HepG2 (cell line): Measurements from ENCODE around the gene HES3. TPM values are rescaled to one million over a fixed set of nuclear protein-coding genes. Genes with fewer than 3 reads are reported as not detected.

Experiments used
- ATAC-seq: fragments of 200-7000 bp; cut with Tn5 transposase; 3 replicates; pipeline ENCODE4 v1.9.1; 2020; ENCODE audit warnings: mild to moderate bottlenecking, moderate library complexity
- BruUV-seq: library from RNA; stranded (reverse); fragments of 400-500 nt; replicated peaks from 2 replicates; lab custom pipeline; 2021; lab: Mats Ljungman, UMichigan
- CTCF ChIA-PET: fragments of 300-600 bp; formaldehyde crosslinking; extraction: SDS; loops from one replicate; lab custom pipeline; 2021; ENCODE audit warnings: low total read pairs, inconsistent platforms, low intra/inter-chr PET ratio; lab: Yijun Ruan, JAX
- POLR2A ChIA-PET: fragments of 350-600 bp; sonication (Branson Sonifier 250); formaldehyde crosslinking; loops from one replicate; lab custom pipeline; 2020; ENCODE audit warnings: antibody characterized with exemption, inconsistent platforms; lab: Yijun Ruan, JAX
- DNase-seq: peaks from one replicate; pipeline ENCODE4 v3.0.0-alpha.2; 2015; ENCODE audit warnings: low spot score
- FAIRE-seq: peaks from 3 replicates; lab custom pipeline; 2011; peaks lifted over from hg19 to GRCh38; lab: Jason Lieb, UNC
- H2AFZ ChIP-seq: one replicate; pipeline ENCODE4 v1.6.1; 2011; ENCODE audit warnings: low read length, inconsistent platforms
- H3K27ac ChIP-seq: fragments of 300-600 bp; 3 replicates; pipeline ENCODE4 v1.8.0; 2011; ENCODE audit warnings: mixed run types, mild to moderate bottlenecking, mixed read lengths, low read length, inconsistent platforms; ENCODE audit not compliant: insufficient read depth; ENCODE audit errors: extremely low read length
- H3K27me3 ChIP-seq, 2 experiments: fragments of 200-600 bp in 1 of 2; 2 replicates in 1 of 2; 3 replicates in 1 of 2; pipeline versions ENCODE4 v1.6.0 to v1.8.0; 2011; ENCODE audit warnings: low read length in 2 of 2, mild to moderate bottlenecking in 2 of 2, moderate library complexity in 2 of 2, inconsistent platforms in 1 of 2; ENCODE audit not compliant: insufficient read depth in 2 of 2, control insufficient read depth in 1 of 2
- H3K36me3 ChIP-seq, 2 experiments: fragments of 200-600 bp in 1 of 2; replicated peaks in 1 of 2; 2 replicates in 1 of 2; 3 replicates in 1 of 2; pipeline versions ENCODE4 v1.5.1 to v1.8.0; 2011; ENCODE audit warnings: low read length in 2 of 2, inconsistent platforms in 1 of 2; ENCODE audit not compliant: insufficient read depth in 2 of 2, control insufficient read depth in 1 of 2
- H3K4me1 ChIP-seq: 2 replicates; pipeline ENCODE4 v1.5.1; 2012; ENCODE audit warnings: low read length, inconsistent platforms; ENCODE audit not compliant: insufficient read depth
- H3K4me2 ChIP-seq: 2 replicates; pipeline ENCODE4 v1.6.0; 2011; ENCODE audit warnings: low read depth, low read length, inconsistent platforms
- H3K4me3 ChIP-seq, 3 experiments: fragments of 200-600 bp in 1 of 3; sonication (generic), shearing (Covaris generic) in 1 of 3; replicated peaks in 1 of 3; 2 replicates each; pipeline ENCODE4 v1.5.1; 2011 to 2016; ENCODE audit warnings: low read length in 3 of 3, inconsistent platforms in 2 of 3, low read depth in 2 of 3, mild to moderate bottlenecking in 2 of 3, control low read depth in 1 of 3, mixed read lengths in 1 of 3; ENCODE audit not compliant: insufficient read depth in 1 of 3
- H3K79me2 ChIP-seq: one replicate; pipeline ENCODE4 v1.6.1; 2011; ENCODE audit warnings: low read length, inconsistent platforms; ENCODE audit not compliant: insufficient read depth
- H3K9ac ChIP-seq: 2 replicates; pipeline ENCODE4 v1.6.0; 2011; ENCODE audit warnings: mild to moderate bottlenecking, low read depth, low read length, inconsistent platforms; ENCODE audit not compliant: insufficient read depth
- H3K9me3 ChIP-seq: 2 replicates; pipeline ENCODE4 v1.5.1; 2012; ENCODE audit warnings: mild to moderate bottlenecking, low read length
- H4K20me1 ChIP-seq: 2 replicates; pipeline ENCODE4 v1.6.0; 2011; ENCODE audit warnings: inconsistent platforms, mild to moderate bottlenecking, low read length, moderate library complexity; ENCODE audit not compliant: insufficient read depth
- E2F5 ChIP-seq: sonication (generic); formaldehyde crosslinking; conservative IDR thresholded peaks from 2 replicates; pipeline ENCODE4 v1.4.0; 2020; ENCODE audit warnings: missing genetic modification reagents
- GABPB1 ChIP-seq: IDR thresholded peaks from 2 replicates; pipeline ENCODE4 v1.6.1; 2016; ENCODE audit warnings: mild to moderate bottlenecking, missing genetic modification reagents, moderate library complexity, missing compliant biosample characterization
- HES4 ChIP-seq: sonication (generic); formaldehyde crosslinking; IDR thresholded peaks from 2 replicates; pipeline ENCODE4 v1.9.0; 2021; ENCODE audit warnings: mild to moderate bottlenecking, missing genetic modification reagents, borderline replicate concordance
- MAFG ChIP-seq: sonication (generic); formaldehyde crosslinking; IDR thresholded peaks from 2 replicates; pipeline ENCODE4 v1.5.1; 2020; ENCODE audit warnings: mild to moderate bottlenecking, missing genetic modification reagents
- MIXL1 ChIP-seq: IDR thresholded peaks from 2 replicates; pipeline ENCODE4 v1.6.1; 2016
- NBN ChIP-seq: fragments of 450-650 bp; conservative IDR thresholded peaks from 2 replicates; pipeline ENCODE4 v1.6.1; 2017
- RFXAP ChIP-seq: sonication (generic); formaldehyde crosslinking; IDR thresholded peaks from 2 replicates; pipeline ENCODE4 v1.4.0; 2020; ENCODE audit warnings: missing genetic modification reagents, borderline replicate concordance
- TBL1XR1 ChIP-seq: fragments of 150-350 bp; IDR thresholded peaks from 2 replicates; pipeline ENCODE4 v1.6.1; 2014; ENCODE audit warnings: borderline replicate concordance, low read length; ENCODE audit not compliant: partially characterized antibody
- TFDP2 ChIP-seq: sonication (generic); formaldehyde crosslinking; IDR thresholded peaks from 2 replicates; pipeline ENCODE4 v1.4.0; 2020; ENCODE audit warnings: missing genetic modification reagents
- ZMAT5 ChIP-seq: sonication (generic); formaldehyde crosslinking; IDR thresholded peaks from 2 replicates; pipeline ENCODE4 v1.5.0; 2020; ENCODE audit warnings: mild to moderate bottlenecking, low read depth, missing genetic modification reagents, borderline replicate concordance
- ZNF362 ChIP-seq: sonication (generic); formaldehyde crosslinking; IDR thresholded peaks from 2 replicates; pipeline ENCODE4 v1.4.0; 2020; ENCODE audit warnings: missing genetic modification reagents, mild to moderate bottlenecking, borderline replicate concordance
- ZSCAN30 ChIP-seq: sonication (generic); formaldehyde crosslinking; IDR thresholded peaks from 2 replicates; pipeline ENCODE4 v1.5.0; 2020; ENCODE audit warnings: mild to moderate bottlenecking, missing genetic modification reagents
- WGBS: methylation state at CpG from one replicate; pipeline ENCODE4 v1.1.6; 2017; ENCODE audit warnings: low lambda C conversion rate; 5-methylcytosine and 5-hydroxymethylcytosine counted together
- in situ Hi-C: cut with HindIII; loops from 2 replicates; pipeline ENCODE4 v1.10.0; 2017; ENCODE audit warnings: low pct_unique_long_range_greater_than_20kb; ENCODE audit not compliant: extremely low pct_ligation_motif_present
- intact Hi-C: fragments of 100-400 bp; cut with micrococcal nuclease; formaldehyde crosslinking; loops from one replicate; pipeline ENCODE4 v1.10.0; 2022; ENCODE audit not compliant: unreplicated experiment
- polyA plus RNA-seq, 8 experiments: library from polyadenylated mRNA; depleted of rRNA in 3 of 8; stranded (reverse) in 7 of 8; unstranded in 1 of 8; fragments of >200 nt; fragmentation: Illumina TruSeq in 4 of 8; extraction: Trizol in 4 of 8; gene quantifications; 2 replicates each; pipeline versions ENCODE4 v1.2.1 to v1.2.3, GENCODE V29; 2011 to 2016; ENCODE audit warnings: low read depth in 4 of 8, missing spikeins in 1 of 8, mixed read lengths in 1 of 8; ENCODE audit not compliant: insufficient read depth in 1 of 8
- total RNA-seq, 5 experiments: library from RNA; depleted of rRNA; stranded (reverse); fragments of >200 nt; fragmentation: Illumina TruSeq; extraction: Trizol; gene quantifications; 2 replicates each; pipeline ENCODE4 v1.2.3, GENCODE V29; 2016; ENCODE audit warnings: low read depth in 1 of 5

HES3 gene
- total and polyA plus RNA-seq, 2 of the 13 experiments (the other 11 are each of a cell fraction or from before 2014, with no cell fraction given) = not detected

- TF ChIP-seq MIXL1 (no peak), MAFG (CRISPR knock-in tag) (no peak), ZNF362 (CRISPR knock-in tag) (no peak)
- in situ Hi-C loops (loop anchor here (5.0 to 10.0 kb wide), 3 partner anchors 34 to 167 kb away; partner anchors contain the start of gene HES2), intact Hi-C loops (loop anchor here (5.0 to 10.0 kb wide), 2 partner anchors 143 to 144 kb away; partner anchors contain the start of gene ACOT7)
- peaks cover 22% of the 10 kb centered on the region for H3K4me1 ChIP-seq
- H3K4me3 ChIP-seq = no peak overlapping the region
- H4K20me1 ChIP-seq = 0 out of 2 replicates have a peak, but pooled peaks cover 2% of the 10 kb centered on the region
- ChIA-PET POLR2A (no interaction called here), CTCF (interaction anchor here (1.0 to 3.4 kb wide), 2 partner anchors 95 kb away, joined by 3 to 39 read pairs; no protein-coding TSS in a partner anchor)
- no peak for FAIRE-seq
- BruUV-seq = no TSS peak
- 49% methylated on average over 12 of the region's 14 CpGs for WGBS
- no peaks in the 10 kb centered on the region for H3K9me3 ChIP-seq
- H3K9ac ChIP-seq = no peak overlapping the region
- no peak overlapping the region for H3K27ac ChIP-seq
- H3K27me3 ChIP-seq = peaks cover 17 to 69% of the 10 kb centered on the region in 2 experiments
- H2AFZ ChIP-seq = no peak overlapping the region
- H3K4me2 ChIP-seq = no peak overlapping the region
- DNase-seq = no peak
- H3K36me3 ChIP-seq = no peaks in the 10 kb centered on the region
- H3K79me2 ChIP-seq = no peaks in the 10 kb centered on the region
- ATAC-seq = no peak
Measured at GRCh38 chr1:6248161-6248776, 4.3 kb downstream of the HES3 start.

GRCh38 chr1:6248932-6249738 lies 5.2 kb downstream of the HES3 start:
- no TSS peak for BruUV-seq
- peak overlapping the region in 2 of 3 experiments; percentile 7 to 50; a peak in 2 of 6 replicates for H3K4me3 ChIP-seq
- no peaks in the 10 kb centered on the region for H3K36me3 ChIP-seq
- in situ Hi-C loops (loop anchor here (5.0 to 10.0 kb wide), 3 partner anchors 33 to 166 kb away; partner anchors contain the start of gene HES2), intact Hi-C loops (loop anchor here (5.0 to 10.0 kb wide), 2 partner anchors 143 to 144 kb away; partner anchors contain the start of gene ACOT7)
- no peaks in the 10 kb centered on the region for H3K9me3 ChIP-seq
- no peak for FAIRE-seq
- H3K79me2 ChIP-seq = no peaks in the 10 kb centered on the region
- no peak overlapping the region for H2AFZ ChIP-seq
- H3K27ac ChIP-seq = no peak overlapping the region
- ChIA-PET CTCF (interaction anchor here (1.0 kb wide), 1 partner anchor 95 kb away, joined by 3 read pairs; no protein-coding TSS in a partner anchor), POLR2A (no interaction called here)
- no peak for DNase-seq
- no peak for ATAC-seq
- peak overlapping the region; percentile 66 for H3K4me2 ChIP-seq
- no CpG with 5 or more reads among the region's 96 CpGs for WGBS
- no peak overlapping the region for H3K9ac ChIP-seq
- peaks cover 12 to 60% of the 10 kb centered on the region in 2 experiments for H3K27me3 ChIP-seq
- peaks cover 22% of the 10 kb centered on the region for H3K4me1 ChIP-seq
- 0 out of 2 replicates have a peak, but pooled peaks cover 2% of the 10 kb centered on the region for H4K20me1 ChIP-seq
- no peak for TF ChIP-seq TBL1XR1
- TF ChIP-seq E2F5 (CRISPR knock-in tag) = no peak
- peak; percentile 52; the same call in 1 of the 2 replicates for TF ChIP-seq GABPB1 (CRISPR knock-in tag)
- no peak for TF ChIP-seq RFXAP (CRISPR knock-in tag)
- no peak for TF ChIP-seq HES4 (CRISPR knock-in tag)
- no peak for TF ChIP-seq NBN
- TF ChIP-seq ZSCAN30 (CRISPR knock-in tag) = no peak
- no peak for TF ChIP-seq ZMAT5 (CRISPR knock-in tag)
- TF ChIP-seq TFDP2 (CRISPR knock-in tag) = no peak
